ENCODE data around the gene MAS1.

DNA sequence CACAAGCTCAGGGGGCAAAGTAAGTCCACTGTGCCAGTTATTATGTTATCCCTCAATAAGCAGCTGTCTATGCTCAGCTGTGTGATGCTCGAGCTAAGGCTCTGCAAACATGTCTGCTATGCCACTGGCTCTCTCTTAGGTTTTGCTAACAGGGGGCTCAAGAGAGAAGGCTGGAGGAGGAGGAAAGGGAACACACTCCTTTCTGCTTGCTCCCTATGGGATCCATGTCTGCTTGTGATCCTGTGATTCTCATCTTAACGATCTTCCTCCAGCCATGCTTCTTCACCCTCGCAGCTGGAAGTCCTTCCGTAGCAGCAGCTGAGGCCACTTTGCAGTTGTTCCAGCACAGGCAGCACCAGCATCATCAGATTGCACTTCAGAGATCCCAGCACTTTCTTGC, 41.1 kb downstream of the MAS1 start:
- TF ChIP-seq, protein P1, sequence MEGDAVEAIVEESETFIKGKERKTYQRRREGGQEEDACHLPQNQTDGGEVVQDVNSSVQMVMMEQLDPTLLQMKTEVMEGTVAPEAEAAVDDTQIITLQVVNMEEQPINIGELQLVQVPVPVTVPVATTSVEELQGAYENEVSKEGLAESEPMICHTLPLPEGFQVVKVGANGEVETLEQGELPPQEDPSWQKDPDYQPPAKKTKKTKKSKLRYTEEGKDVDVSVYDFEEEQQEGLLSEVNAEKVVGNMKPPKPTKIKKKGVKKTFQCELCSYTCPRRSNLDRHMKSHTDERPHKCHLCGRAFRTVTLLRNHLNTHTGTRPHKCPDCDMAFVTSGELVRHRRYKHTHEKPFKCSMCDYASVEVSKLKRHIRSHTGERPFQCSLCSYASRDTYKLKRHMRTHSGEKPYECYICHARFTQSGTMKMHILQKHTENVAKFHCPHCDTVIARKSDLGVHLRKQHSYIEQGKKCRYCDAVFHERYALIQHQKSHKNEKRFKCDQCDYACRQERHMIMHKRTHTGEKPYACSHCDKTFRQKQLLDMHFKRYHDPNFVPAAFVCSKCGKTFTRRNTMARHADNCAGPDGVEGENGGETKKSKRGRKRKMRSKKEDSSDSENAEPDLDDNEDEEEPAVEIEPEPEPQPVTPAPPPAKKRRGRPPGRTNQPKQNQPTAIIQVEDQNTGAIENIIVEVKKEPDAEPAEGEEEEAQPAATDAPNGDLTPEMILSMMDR (IDR thresholded peaks at IDR 0.05 in 2 of 3, conservative IDR thresholded peaks at IDR 0.05 in 1 of 3; ENCODE audit: control insufficient read depth in 2 of 3, extremely low read depth in 1 of 3, insufficient read depth in 1 of 3, low read depth in 3 of 3, low read length in 3 of 3), result no peak
- TF ChIP-seq CHD2 (IDR thresholded peaks at IDR 0.05; ENCODE audit: borderline replicate concordance, low read depth, low read length) (no peak), EED (IDR thresholded peaks at IDR 0.05; ENCODE audit: low read depth) (no peak), POLR2AphosphoS5 (IDR thresholded peaks at IDR 0.05; ENCODE audit: low read length) (no peak), ZBED1 (IDR thresholded peaks at IDR 0.05; ENCODE audit: borderline replicate concordance) (no peak), SIN3A (IDR thresholded peaks at IDR 0.05; ENCODE audit: low read depth, low read length) (no peak), KDM1A (IDR thresholded peaks at IDR 0.05; ENCODE audit: borderline replicate concordance) (no peak), HCFC1 (IDR thresholded peaks at IDR 0.05; ENCODE audit: low read length) (no peak), BCL3 (IDR thresholded peaks at IDR 0.05; ENCODE audit: borderline replicate concordance, insufficient read depth, low read depth, low read length, poor library complexity, severe bottlenecking) (no peak), POLR2A (IDR thresholded peaks at IDR 0.05; ENCODE audit: low read depth, low read length) (no peak), YY1 (IDR thresholded peaks at IDR 0.05; ENCODE audit: low read depth, low read length) (no peak)
- TF ChIP-seq, protein P2, sequence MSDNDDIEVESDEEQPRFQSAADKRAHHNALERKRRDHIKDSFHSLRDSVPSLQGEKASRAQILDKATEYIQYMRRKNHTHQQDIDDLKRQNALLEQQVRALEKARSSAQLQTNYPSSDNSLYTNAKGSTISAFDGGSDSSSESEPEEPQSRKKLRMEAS (IDR thresholded peaks at IDR 0.05; ENCODE audit: low read depth, low read length), result no peak

All from GM12878 (cell line).